Astrocyte (in vitro differentiated cells and primary cell): ENCODE measurements around the gene TIMP3. TPM values are rescaled to one million over a fixed set of nuclear protein-coding genes. Genes with fewer than 3 reads are reported as not detected.

Source experiments
- DNase-seq: peaks from one replicate; pipeline ENCODE4 v3.0.0-alpha.2; 2010; ENCODE audit warnings: low read depth
- FAIRE-seq: peaks from 2 replicates; lab custom pipeline; 2011; peaks lifted over from hg19 to GRCh38; lab: Jason Lieb, UNC
- H2AFZ ChIP-seq: 2 replicates; pipeline ENCODE4 v1.6.0; 2012; ENCODE audit warnings: low read depth, low read length, inconsistent platforms
- H3K27ac ChIP-seq: 2 replicates; pipeline ENCODE4 v1.5.1; 2011; ENCODE audit warnings: low read depth, low read length, inconsistent platforms
- H3K27me3 ChIP-seq: 2 replicates; pipeline ENCODE4 v1.6.0; 2011; ENCODE audit warnings: low read length, inconsistent platforms; ENCODE audit not compliant: insufficient read depth
- H3K36me3 ChIP-seq: 2 replicates; pipeline ENCODE4 v1.5.1; 2011; ENCODE audit warnings: low read length, inconsistent platforms; ENCODE audit not compliant: insufficient read depth
- H3K4me1 ChIP-seq: 2 replicates; pipeline ENCODE4 v1.5.1; 2011; ENCODE audit warnings: low read length, inconsistent platforms; ENCODE audit not compliant: insufficient read depth
- H3K4me2 ChIP-seq: 2 replicates; pipeline ENCODE4 v1.6.0; 2012; ENCODE audit warnings: low read length, inconsistent platforms
- H3K4me3 ChIP-seq: 2 replicates; pipeline ENCODE4 v1.5.1; 2011; ENCODE audit warnings: low read depth, mild to moderate bottlenecking, low read length, inconsistent platforms; ENCODE audit not compliant: insufficient read depth
- H3K79me2 ChIP-seq: 2 replicates; pipeline ENCODE4 v1.6.0; 2012; ENCODE audit warnings: mild to moderate bottlenecking, low read length, inconsistent platforms; ENCODE audit not compliant: insufficient read depth
- H3K9ac ChIP-seq: 2 replicates; pipeline ENCODE4 v1.6.0; 2012; ENCODE audit warnings: mild to moderate bottlenecking, low read length, inconsistent platforms
- H3K9me3 ChIP-seq: 2 replicates; pipeline ENCODE4 v1.5.1; 2012; ENCODE audit warnings: low read depth, mild to moderate bottlenecking, low read length, inconsistent platforms; ENCODE audit not compliant: insufficient read depth
- H4K20me1 ChIP-seq: 2 replicates; pipeline ENCODE4 v1.6.0; 2012; ENCODE audit warnings: low read length, inconsistent platforms; ENCODE audit not compliant: insufficient read depth
- H3K27ac Mint-ChIP-seq: one replicate; pipeline ENCODE4 v1.8.0; 2021; ENCODE audit warnings: mild to moderate bottlenecking, mixed read lengths; ENCODE audit not compliant: unreplicated experiment
- H3K27me3 Mint-ChIP-seq: one replicate; pipeline ENCODE4 v1.8.0; 2021; ENCODE audit warnings: low read depth, mixed read lengths; ENCODE audit not compliant: unreplicated experiment
- H3K36me3 Mint-ChIP-seq: one replicate; pipeline ENCODE4 v1.8.0; 2021; ENCODE audit warnings: low read depth, mixed read lengths; ENCODE audit not compliant: unreplicated experiment
- H3K4me1 Mint-ChIP-seq: one replicate; pipeline ENCODE4 v1.8.0; 2021; ENCODE audit warnings: low read depth, mixed read lengths; ENCODE audit not compliant: unreplicated experiment
- H3K4me3 Mint-ChIP-seq: one replicate; pipeline ENCODE4 v1.8.0; 2021; ENCODE audit warnings: mild to moderate bottlenecking, moderate library complexity, mixed read lengths; ENCODE audit not compliant: unreplicated experiment
- H3K9me3 Mint-ChIP-seq: one replicate; pipeline ENCODE4 v1.8.0; 2021; ENCODE audit warnings: mild to moderate bottlenecking, mixed read lengths; ENCODE audit not compliant: unreplicated experiment
- CTCF ChIP-seq: IDR thresholded peaks from 2 replicates; pipeline ENCODE4 v1.5.1; 2011; ENCODE audit warnings: low read depth, mild to moderate bottlenecking, inconsistent platforms, low read length, moderate library complexity; ENCODE audit not compliant: insufficient read depth
- EZH2 ChIP-seq: IDR thresholded peaks from 2 replicates; pipeline ENCODE4 v1.6.1; 2012; ENCODE audit warnings: mild to moderate bottlenecking, low read length, inconsistent platforms; ENCODE audit not compliant: insufficient read depth
- total RNA-seq: library from RNA; stranded (reverse); gene quantifications from 2 replicates; pipeline ENCODE4 v1.2.1, GENCODE V29; 2021

Gene TIMP3
- total RNA-seq, 1 donor from 2014 or later = 145 TPM

- Histone ChIP-seq H3K4me3 (peak overlapping the region; percentile 78), H3K9me3 (no peaks in the 10 kb centered on the region), H3K27ac (peak overlapping the region; percentile 78), H2AFZ (no peak overlapping the region), H3K9ac (peak overlapping the region; percentile 85), H3K36me3 (peaks cover 4% of the 10 kb centered on the region), H3K27me3 (no peaks in the 10 kb centered on the region), H3K4me2 (peak overlapping the region; percentile 85), H3K4me1 (peaks cover 30% of the 10 kb centered on the region), H3K79me2 (peaks cover 63% of the 10 kb centered on the region), H4K20me1 (peaks cover 52% of the 10 kb centered on the region)
- Mint-ChIP-seq H3K9me3 (no peaks in the 10 kb centered on the region), H3K27ac (peak overlapping the region; percentile 90), H3K4me3 (peak overlapping the region; percentile 96), H3K36me3 (peaks cover 2% of the 10 kb centered on the region), H3K4me1 (peaks cover 29% of the 10 kb centered on the region), H3K27me3 (peaks cover 6% of the 10 kb centered on the region)
- TF ChIP-seq EZH2 = no peak
- no peak for TF ChIP-seq CTCF
- FAIRE-seq = no peak
- peak; percentile 77 for DNase-seq
These were observed 1.7 kb downstream of the TIMP3 start for GRCh38 chr22:32803020-32803737.

- Mint-ChIP-seq H3K9me3 (no peaks in the 10 kb centered on the region), H3K27me3 (peaks cover 6% of the 10 kb centered on the region), H3K4me3 (peak overlapping the region; percentile 96), H3K27ac (peak overlapping the region; percentile 59), H3K4me1 (peaks cover 29% of the 10 kb centered on the region), H3K36me3 (peaks cover 8% of the 10 kb centered on the region)
- TF ChIP-seq EZH2 = no peak
- TF ChIP-seq CTCF = no peak
- Histone ChIP-seq H4K20me1 (peaks cover 60% of the 10 kb centered on the region), H3K27me3 (no peaks in the 10 kb centered on the region), H3K79me2 (peaks cover 70% of the 10 kb centered on the region), H3K4me1 (peaks cover 30% of the 10 kb centered on the region), H3K9ac (peak overlapping the region; percentile 85), H3K36me3 (peaks cover 4% of the 10 kb centered on the region), H3K9me3 (no peaks in the 10 kb centered on the region), H3K4me3 (peak overlapping the region; percentile 78), H3K27ac (peak overlapping the region; percentile 78), H3K4me2 (peak overlapping the region; percentile 85), H2AFZ (no peak overlapping the region)
- DNase-seq (peak; percentile 80), FAIRE-seq (peak; percentile 86)
These were observed 2.4 kb downstream of the TIMP3 start for GRCh38 chr22:32803738-32804435.
